HepG2 (cell line): ENCODE measurements around the gene VMO1. TPM values are rescaled to one million over a fixed set of nuclear protein-coding genes. Genes with fewer than 3 reads are reported as not detected.

ENCODE experiments used
- ARID5B ChIP-seq: IDR thresholded peaks from 2 replicates; pipeline ENCODE4 v1.4.0; 2020; ENCODE audit warnings: mild to moderate bottlenecking, missing genetic modification reagents
- BORCS8-MEF2B ChIP-seq: sonication (generic); formaldehyde crosslinking; IDR thresholded peaks from 2 replicates; pipeline ENCODE4 v1.8.0; 2022; ENCODE audit warnings: mild to moderate bottlenecking, missing genetic modification reagents
- FOXA1 ChIP-seq, 2 experiments: fragments of 450-650 bp in 1 of 2; sonication (generic) in 1 of 2; formaldehyde crosslinking in 1 of 2; IDR thresholded peaks; 2 replicates each; pipeline versions ENCODE4 v1.4.0 to v1.6.1; 2016 to 2020; ENCODE audit warnings: missing genetic modification reagents in 1 of 2
- GABPB1 ChIP-seq: IDR thresholded peaks from 2 replicates; pipeline ENCODE4 v1.6.1; 2016; ENCODE audit warnings: mild to moderate bottlenecking, missing genetic modification reagents, moderate library complexity, missing compliant biosample characterization
- HDAC6 ChIP-seq: fragments of 200-600 bp; sonication (generic); IDR thresholded peaks from 2 replicates; pipeline ENCODE4 v1.7.0; 2017; ENCODE audit warnings: mild to moderate bottlenecking, antibody characterized with exemption, low read length, low read depth
- HOXA3 ChIP-seq: sonication (generic); formaldehyde crosslinking; IDR thresholded peaks from 2 replicates; pipeline ENCODE4 v1.5.0; 2020; ENCODE audit warnings: missing genetic modification reagents
- IKZF1 ChIP-seq: fragments of 450-650 bp; IDR thresholded peaks from 2 replicates; pipeline ENCODE4 v1.7.1; 2016
- KDM5B ChIP-seq: sonication (generic); formaldehyde crosslinking; IDR thresholded peaks from 2 replicates; pipeline ENCODE4 v1.4.0; 2020; ENCODE audit warnings: missing genetic modification reagents, mild to moderate bottlenecking, borderline replicate concordance
- MAX ChIP-seq: IDR thresholded peaks from 2 replicates; pipeline ENCODE4 v1.6.1; 2012; ENCODE audit warnings: inconsistent platforms
- MEIS1 ChIP-seq: sonication (generic); formaldehyde crosslinking; IDR thresholded peaks from 2 replicates; pipeline ENCODE4 v1.9.0; 2021; ENCODE audit warnings: mild to moderate bottlenecking, missing genetic modification reagents, moderate library complexity, borderline replicate concordance
- MXD3 ChIP-seq: IDR thresholded peaks from 2 replicates; pipeline ENCODE4 v1.6.1; 2016; ENCODE audit warnings: mild to moderate bottlenecking, missing biosample characterization, missing genetic modification reagents
- MXI1 ChIP-seq: IDR thresholded peaks from 3 replicates; pipeline ENCODE4 v1.6.1; 2012; ENCODE audit warnings: low read depth, low read length, inconsistent platforms, borderline replicate concordance
- NKX3-1 ChIP-seq: sonication (generic); formaldehyde crosslinking; IDR thresholded peaks from 2 replicates; pipeline ENCODE4 v1.5.0; 2020; ENCODE audit warnings: missing genetic modification reagents
- POLR2A ChIP-seq, 2 experiments: IDR thresholded peaks; 2 replicates each; pipeline ENCODE4 v1.6.1; 2011; ENCODE audit warnings: low read depth in 2 of 2, low read length in 2 of 2, mild to moderate bottlenecking in 1 of 2, moderate library complexity in 1 of 2; ENCODE audit not compliant: insufficient read depth in 1 of 2
- RBFOX2 ChIP-seq: fragments of 200-400 bp; formaldehyde crosslinking; IDR thresholded peaks from 2 replicates; pipeline ENCODE4 v1.6.1; 2017; ENCODE audit warnings: low read depth, mild to moderate bottlenecking, low read length
- SIX1 ChIP-seq: sonication (generic); formaldehyde crosslinking; IDR thresholded peaks from 2 replicates; pipeline ENCODE4 v1.4.0; 2020; ENCODE audit warnings: missing genetic modification reagents, borderline replicate concordance
- SMAD9 ChIP-seq: sonication (generic); formaldehyde crosslinking; IDR thresholded peaks from 2 replicates; pipeline ENCODE4 v1.5.1; 2020; ENCODE audit warnings: mild to moderate bottlenecking, missing genetic modification reagents
- SMC3 ChIP-seq: IDR thresholded peaks from 2 replicates; pipeline ENCODE4 v1.6.1; 2011; ENCODE audit warnings: low read length, improper control_type of control experiment
- SPEN ChIP-seq: sonication (generic); formaldehyde crosslinking; IDR thresholded peaks from 2 replicates; pipeline ENCODE4 v1.5.1; 2020; ENCODE audit warnings: low read depth, mild to moderate bottlenecking, missing genetic modification reagents
- THAP8 ChIP-seq: sonication (generic); formaldehyde crosslinking; IDR thresholded peaks from 2 replicates; pipeline ENCODE4 v1.5.1; 2020; ENCODE audit warnings: missing genetic modification reagents, mild to moderate bottlenecking, borderline replicate concordance
- YY1 ChIP-seq: IDR thresholded peaks from 2 replicates; pipeline ENCODE4 v1.6.1; 2011; ENCODE audit warnings: low read length, low read depth, moderate library complexity, mild to moderate bottlenecking; ENCODE audit not compliant: insufficient read depth, insufficient replicate concordance
- ZC3H13 ChIP-seq: sonication (generic); formaldehyde crosslinking; IDR thresholded peaks from 2 replicates; pipeline ENCODE4 v1.8.1; 2023; ENCODE audit warnings: mild to moderate bottlenecking, missing genetic modification reagents, moderate library complexity
- ZNF207 ChIP-seq: fragments of 450-650 bp; IDR thresholded peaks from 2 replicates; pipeline ENCODE4 v1.6.1; 2016; ENCODE audit warnings: antibody characterized with exemption, borderline replicate concordance
- ZNF431 ChIP-seq: sonication (generic); formaldehyde crosslinking; IDR thresholded peaks from 2 replicates; pipeline ENCODE4 v1.9.0; 2022; ENCODE audit warnings: missing genetic modification reagents, low read depth, mild to moderate bottlenecking, borderline replicate concordance
- ZNF569 ChIP-seq: sonication (generic); formaldehyde crosslinking; IDR thresholded peaks from 2 replicates; pipeline ENCODE4 v1.5.0; 2020; ENCODE audit warnings: mild to moderate bottlenecking, missing genetic modification reagents, moderate library complexity, borderline replicate concordance
- polyA plus RNA-seq, 8 experiments: library from polyadenylated mRNA; depleted of rRNA in 3 of 8; stranded (reverse) in 7 of 8; unstranded in 1 of 8; fragments of >200 nt; fragmentation: Illumina TruSeq in 4 of 8; extraction: Trizol in 4 of 8; gene quantifications; 2 replicates each; pipeline versions ENCODE4 v1.2.1 to v1.2.3, GENCODE V29; 2011 to 2016; ENCODE audit warnings: low read depth in 4 of 8, missing spikeins in 1 of 8, mixed read lengths in 1 of 8; ENCODE audit not compliant: insufficient read depth in 1 of 8
- total RNA-seq, 5 experiments: library from RNA; depleted of rRNA; stranded (reverse); fragments of >200 nt; fragmentation: Illumina TruSeq; extraction: Trizol; gene quantifications; 2 replicates each; pipeline ENCODE4 v1.2.3, GENCODE V29; 2016; ENCODE audit warnings: low read depth in 1 of 5

The VMO1 gene
- total and polyA plus RNA-seq, 2 of the 13 experiments (the other 11 are each of a cell fraction or from before 2014, with no cell fraction given), result not detected

- TF ChIP-seq ARID5B (CRISPR knock-in tag), result no peak
- TF ChIP-seq ZNF431, result 0 out of 2 replicates have a peak, but pooled peaks have one; percentile 35
- peak; percentile 54; the same call in 1 of the 2 replicates for TF ChIP-seq MXD3 (CRISPR knock-in tag)
- TF ChIP-seq KDM5B, result peak; percentile 13; the same call in 1 of the 2 replicates
- no peak for TF ChIP-seq HDAC6
- TF ChIP-seq SIX1 (CRISPR knock-in tag), result no peak
- TF ChIP-seq RBFOX2, result peak; percentile 69
- TF ChIP-seq MAX, result no peak; the same call in 1 of the 2 replicates
- TF ChIP-seq FOXA1 (IDR thresholded peaks at IDR 0.05), result no peak
- TF ChIP-seq FOXA1 (CRISPR knock-in tag; IDR thresholded peaks at IDR 0.05), result no peak
- TF ChIP-seq SMC3, result no peak
- no peak for TF ChIP-seq THAP8 (CRISPR knock-in tag)
- TF ChIP-seq ZNF569 (CRISPR knock-in tag), result no peak
- peak; percentile 40; the same call in 1 of the 2 replicates for TF ChIP-seq SPEN (CRISPR knock-in tag)
- peak; percentile 40; the same call in 1 of the 2 replicates for TF ChIP-seq GABPB1 (CRISPR knock-in tag)
- no peak for TF ChIP-seq NKX3-1
- TF ChIP-seq POLR2A (IDR thresholded peaks at IDR 0.05; ENCODE audit: insufficient read depth in 1 of 2, low read depth in 2 of 2, low read length in 2 of 2), result peak; percentile 74 to 81
- no peak for TF ChIP-seq MEIS1 (CRISPR knock-in tag)
- TF ChIP-seq MXI1, result peak; percentile 47; the same call in 1 of the 3 replicates
- TF ChIP-seq HOXA3 (CRISPR knock-in tag), result peak; percentile 44
- TF ChIP-seq SMAD9 (CRISPR knock-in tag), result no peak
- TF ChIP-seq IKZF1, result no peak
- no peak for TF ChIP-seq BORCS8-MEF2B (CRISPR knock-in tag)
- TF ChIP-seq YY1, result peak; percentile 54
- no peak for TF ChIP-seq ZC3H13 (CRISPR knock-in tag)
- TF ChIP-seq ZNF207, result no peak
Observed at GRCh38 chr17:4806777-4807604, 20.8 kb upstream of the VMO1 start, which contains the start of gene PLD2 (continued).
